Stimulated activated CD4-positive, alpha-beta T cell treated with anti-CD3 and anti-CD28 coated beads, Interleukin-15, amount 100 ng/mL, for 1 hour (primary cell): ENCODE data around the gene COL20A1.

Source experiments
- DNase-seq, 2 donors: peaks; one replicate each; pipeline ENCODE4 v3.0.0-alpha.2; 2020; ENCODE audit warnings: low read depth in 1 of 2, low spot score in 1 of 2

COL20A1 gene

DNA sequence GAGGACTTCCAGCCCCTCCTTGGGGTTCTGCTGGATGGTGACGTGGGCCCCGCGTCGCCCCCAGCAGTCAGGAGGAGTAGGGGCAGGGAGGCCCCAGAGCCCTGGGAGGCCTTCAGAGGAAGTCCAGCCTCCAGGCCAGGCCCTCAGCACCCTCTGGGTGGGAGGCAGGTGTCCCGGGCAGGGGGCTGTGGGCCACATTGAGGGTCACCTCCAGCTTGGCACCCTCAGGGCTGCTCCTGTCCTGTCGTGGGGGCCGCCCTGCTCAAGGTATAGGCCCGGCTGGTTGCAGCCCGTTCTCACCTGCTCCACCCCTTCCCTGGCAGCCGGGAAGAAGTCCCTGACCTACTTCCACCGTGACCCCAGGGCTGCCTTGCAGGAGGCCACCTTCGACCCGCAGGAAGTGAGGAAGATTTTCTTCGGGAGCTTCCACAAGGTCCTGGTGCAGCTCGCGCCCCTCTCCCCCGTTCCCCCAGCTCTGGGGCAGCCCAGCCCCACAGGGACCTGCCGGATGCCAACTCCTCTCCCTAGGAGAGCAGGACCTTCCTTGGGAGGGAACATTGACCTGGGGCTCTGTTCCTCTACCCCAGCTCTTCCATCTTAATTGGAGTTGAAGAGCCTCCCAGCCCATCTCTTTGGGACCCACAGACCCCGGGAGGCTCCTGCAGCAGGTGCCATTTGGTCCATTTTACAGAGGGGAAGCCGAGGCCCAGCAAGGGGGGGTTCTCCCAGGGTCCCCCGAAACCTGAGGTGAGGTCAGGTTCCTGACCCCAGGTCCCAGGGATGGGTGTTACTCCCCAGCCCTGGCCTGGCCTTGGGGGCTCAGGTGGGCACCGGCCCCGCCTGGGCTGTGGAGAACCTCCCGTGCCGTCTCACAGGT lies 26.4 kb downstream of the COL20A1 start:
- DNase-seq, result no peak

GRCh38 chr20:63320041-63320511 lies 27.1 kb downstream of the COL20A1 start:
- DNase-seq, result no peak

- no peak for DNase-seq
Measured at GRCh38 chr20:63320616-63321147, 27.7 kb downstream of the COL20A1 start.

GRCh38 chr20:63321148-63321831 lies 28.3 kb downstream of the COL20A1 start:
- no peak for DNase-seq

DNA sequence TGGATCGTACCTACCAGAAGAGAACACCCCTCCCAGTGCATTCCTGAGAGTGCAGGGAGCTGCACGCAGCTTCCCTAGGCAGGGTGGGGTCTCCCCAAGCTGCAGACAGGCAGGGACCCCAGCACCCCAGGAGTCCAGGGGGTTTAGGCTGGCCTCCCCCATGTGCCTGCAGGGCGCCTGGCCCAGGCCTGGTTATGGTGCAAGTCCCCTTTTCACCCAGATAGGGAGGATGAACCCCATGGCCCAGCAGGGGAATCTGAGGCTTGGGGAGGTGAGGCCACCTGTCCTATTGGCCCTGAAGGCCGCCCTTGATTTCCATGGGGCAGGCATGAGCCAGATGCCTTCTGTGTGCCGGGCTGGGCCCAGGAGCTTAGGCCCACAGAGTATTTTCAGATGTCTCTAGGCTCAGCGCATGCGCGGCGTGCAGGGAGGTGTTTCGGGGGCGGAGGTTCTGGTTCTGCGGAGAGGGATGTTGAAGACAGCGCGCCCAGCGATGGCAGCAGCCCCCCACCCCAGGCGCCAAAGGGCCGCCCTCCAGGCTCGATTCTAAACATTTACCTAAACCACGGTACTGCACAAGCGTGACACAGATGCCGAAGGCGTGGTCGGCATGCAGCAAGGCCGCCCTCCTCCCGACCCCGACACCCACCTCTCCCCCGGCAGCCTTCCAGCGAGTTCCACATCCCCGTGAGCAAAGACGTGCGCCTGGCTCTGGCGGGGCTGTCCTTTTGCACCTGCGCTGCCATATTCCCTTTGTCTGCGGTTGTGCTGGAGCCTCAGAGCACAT lies 29.4 kb downstream of the COL20A1 start:
- no peak for DNase-seq

DNA sequence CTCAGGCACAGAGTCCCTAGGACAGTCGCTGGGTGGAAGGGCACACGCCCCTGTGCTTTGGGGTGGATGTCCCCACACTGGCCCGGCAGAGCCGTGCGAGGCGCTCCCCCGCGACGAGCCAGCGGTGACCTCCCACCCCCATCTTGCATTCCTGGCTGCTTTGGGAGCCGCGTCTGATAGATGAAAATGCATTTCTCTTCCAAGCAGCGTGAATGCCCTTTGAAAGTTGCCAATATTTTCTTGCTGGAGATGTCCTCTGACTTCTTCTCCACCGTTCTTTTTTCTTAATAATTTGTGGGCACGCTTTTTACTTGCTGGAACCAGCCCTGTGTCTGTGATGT lies 29.9 kb downstream of the COL20A1 start:
- DNase-seq, result no peak

DNA sequence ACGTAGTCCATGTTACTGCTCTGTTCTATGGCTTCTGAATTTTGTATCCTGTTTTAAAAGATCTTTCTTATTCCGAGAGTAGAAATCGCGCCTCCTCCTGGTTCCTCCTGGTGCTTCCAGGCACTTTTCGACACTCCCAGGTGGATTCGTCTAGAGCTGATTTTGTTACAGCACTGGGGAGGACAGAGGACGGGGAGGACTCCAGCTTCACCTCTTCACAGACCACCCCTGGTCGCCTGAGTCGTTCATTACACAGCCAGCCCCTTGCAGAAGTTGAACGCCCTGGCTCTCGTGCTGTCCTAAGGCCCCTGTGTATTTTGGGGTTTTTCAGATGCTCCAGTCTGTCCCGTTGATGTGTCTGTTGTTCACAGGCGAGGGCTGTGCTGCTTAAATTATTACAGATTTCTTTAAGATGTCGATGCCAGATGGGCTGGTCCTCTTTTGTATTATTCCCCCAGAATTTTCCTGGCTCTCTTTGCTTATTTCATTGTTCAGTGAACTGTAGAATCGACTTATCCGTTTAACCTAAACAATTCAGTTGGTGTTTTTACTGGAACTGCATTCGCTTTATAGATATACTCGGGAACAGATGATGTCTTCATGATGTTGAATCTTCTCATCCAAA lies 30.5 kb downstream of the COL20A1 start:
- no peak for DNase-seq

- DNase-seq, result no peak
Measured at GRCh38 chr20:63325021-63325471, 32.1 kb downstream of the COL20A1 start.

DNA sequence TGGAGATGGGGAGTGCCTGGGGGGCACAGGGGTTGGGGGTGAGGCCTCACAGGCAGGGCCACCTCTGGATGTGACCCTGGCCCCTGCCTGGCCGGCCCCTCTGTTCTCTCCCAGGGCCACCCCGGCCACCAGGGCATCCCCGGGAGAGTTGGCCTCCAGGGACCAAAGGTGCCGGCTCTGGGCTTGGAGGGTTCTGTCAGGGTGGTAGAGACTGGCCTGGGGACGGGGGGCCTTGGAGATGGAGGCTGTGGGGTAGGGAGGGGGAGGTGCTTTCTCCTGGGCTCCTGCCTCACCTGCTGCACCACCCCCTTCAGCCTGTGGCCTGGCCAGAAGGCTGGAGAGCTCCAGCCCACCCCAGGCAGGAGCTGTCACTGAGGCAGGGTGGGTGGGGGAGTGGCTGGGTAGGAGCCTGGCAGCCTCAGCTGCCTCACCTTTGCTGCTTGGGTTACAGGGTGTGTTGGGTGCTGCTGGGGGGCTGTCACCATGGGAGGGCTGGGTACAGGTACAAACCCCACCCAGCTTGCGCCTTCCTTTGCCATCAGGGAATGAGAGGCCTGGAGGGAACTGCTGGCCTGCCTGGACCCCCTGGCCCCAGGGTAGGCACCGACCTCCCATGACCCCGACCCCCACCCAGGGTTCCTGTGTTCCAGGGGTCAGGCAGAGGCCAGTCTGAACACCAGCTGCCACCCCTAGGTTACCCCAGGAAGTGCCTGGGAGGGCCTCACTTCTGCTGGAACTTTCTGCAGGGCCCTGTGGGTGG lies 32.7 kb downstream of the COL20A1 start:
- DNase-seq, result no peak

- DNase-seq, result no peak
Measured at GRCh38 chr20:63326314-63327230, 33.6 kb downstream of the COL20A1 start.

GRCh38 chr20:63327231-63327745 lies 34.3 kb downstream of the COL20A1 start:
- no peak for DNase-seq

DNA sequence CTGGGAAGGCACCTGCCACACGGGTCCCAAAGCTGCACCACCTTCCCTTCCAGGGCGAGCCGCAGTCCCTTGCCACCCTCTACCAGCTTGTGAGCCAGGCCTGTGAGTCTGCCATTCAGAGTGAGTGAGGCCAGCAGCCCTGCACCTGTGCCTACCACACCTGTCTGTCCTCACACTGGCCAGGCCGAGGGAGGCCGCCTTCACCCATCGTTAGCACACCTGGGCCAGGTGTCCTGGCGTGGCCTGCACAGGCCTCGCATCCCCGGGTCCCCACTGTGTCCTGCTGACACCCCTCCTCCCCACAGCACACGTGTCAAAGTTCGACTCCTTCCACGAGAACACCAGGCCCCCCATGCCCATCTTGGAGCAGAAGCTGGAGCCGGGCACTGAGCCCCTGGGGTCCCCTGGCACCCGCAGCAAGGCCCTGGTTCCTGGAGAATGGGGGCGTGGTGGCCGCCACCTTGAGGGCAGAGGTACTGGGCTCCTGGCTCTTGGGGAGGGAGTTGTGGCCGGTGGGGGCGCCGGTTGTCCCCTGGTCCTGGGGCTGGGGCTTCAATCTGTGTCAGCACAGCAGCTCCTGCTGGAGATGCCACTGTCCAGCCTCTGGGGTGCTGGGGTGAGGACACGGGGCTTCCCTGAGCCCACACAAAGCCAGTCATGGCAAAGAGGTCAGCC lies 35.2 kb downstream of the COL20A1 start:
- DNase-seq, result no peak

- DNase-seq, result no peak
Measured at GRCh38 chr20:63328718-63329275, 35.8 kb downstream of the COL20A1 start.

GRCh38 chr20:63329331-63330083 lies 36.5 kb downstream of the COL20A1 start:
- DNase-seq, result no peak

GRCh38 chr20:63330084-63330760 lies 37.2 kb downstream of the COL20A1 start:
- DNase-seq, result no peak

DNA sequence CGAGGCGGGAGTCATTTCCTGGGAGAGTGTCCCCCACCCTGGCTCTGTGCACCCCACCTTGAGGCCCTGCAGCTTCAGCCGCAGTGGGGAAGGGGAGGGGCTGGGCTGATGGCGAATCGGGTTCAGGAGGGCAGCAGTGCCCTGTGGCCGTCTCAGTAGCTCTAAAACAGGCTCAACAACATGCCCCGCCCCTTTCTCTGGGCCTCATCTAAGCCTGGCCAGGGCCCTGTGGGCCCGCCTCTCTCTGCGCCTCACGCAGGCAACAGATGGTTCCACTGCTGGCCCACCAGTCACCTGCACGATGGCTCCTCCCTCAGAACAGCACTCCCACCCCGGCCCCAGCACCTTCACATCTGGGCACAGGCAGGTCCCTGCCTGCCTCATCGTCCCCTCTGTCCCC lies 38.0 kb downstream of the COL20A1 start:
- no peak for DNase-seq
